ENCODE measurements around the gene RAB3IL1.
"Not testable (repeated sequence)": the region's sequence is repeated elsewhere in the genome, so short reads cannot be mapped to it uniquely, and the experiment has no call there.

The RAB3IL1 gene

DNA sequence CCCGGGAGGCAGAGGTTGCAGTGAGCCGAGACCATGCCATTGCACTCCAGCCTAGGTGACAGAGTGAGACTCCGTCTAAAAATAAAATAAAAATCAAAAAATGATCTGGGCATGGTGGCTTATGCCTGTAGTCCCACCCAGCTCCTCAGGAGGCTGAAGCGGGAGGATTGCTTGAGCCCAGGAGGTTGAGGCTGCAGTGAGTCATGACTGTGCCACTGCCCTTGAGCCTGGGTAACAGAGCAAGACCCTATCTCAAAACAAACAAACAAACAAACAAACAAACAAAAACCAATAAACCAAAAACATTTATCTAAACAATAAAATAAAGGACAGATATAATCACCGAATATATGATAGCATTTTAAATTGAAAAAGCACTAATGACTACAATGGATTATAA is 36.3 kb upstream of the RAB3IL1 start:
- DNase-seq: not testable (repeated sequence)

GRCh38 chr11:61952882-61953281 is 35.5 kb upstream of the RAB3IL1 start:
- DNase-seq: no peak

DNA sequence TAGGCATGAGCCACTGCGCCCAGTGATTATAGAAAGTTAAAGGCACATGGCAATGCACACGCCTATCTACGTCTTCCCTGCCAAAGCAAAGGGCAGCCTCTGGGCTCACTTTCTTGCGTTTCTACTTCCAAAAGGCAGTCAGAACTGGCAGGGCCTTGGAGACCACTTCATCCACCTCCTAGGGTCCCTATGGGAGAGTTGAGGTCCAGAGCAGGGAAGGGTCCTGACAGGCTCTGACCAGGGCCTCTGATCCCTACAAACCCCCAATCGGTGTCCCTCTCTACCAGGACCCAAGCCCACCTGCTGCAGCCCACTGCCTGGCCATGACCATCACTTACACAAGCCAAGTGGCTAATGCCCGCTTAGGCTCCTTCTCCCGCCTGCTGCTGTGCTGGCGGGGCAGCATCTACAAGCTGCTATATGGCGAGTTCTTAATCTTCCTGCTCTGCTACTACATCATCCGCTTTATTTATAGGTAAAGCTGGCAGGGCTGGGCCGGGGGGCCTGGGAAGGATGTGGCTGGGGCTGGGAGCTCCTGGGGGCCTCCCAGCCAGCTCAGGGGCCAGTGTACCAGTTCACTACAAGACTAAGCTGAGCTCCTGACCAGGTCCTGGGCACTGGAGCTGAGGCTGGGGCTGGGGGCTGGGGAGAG is 34.2 kb upstream of the RAB3IL1 start:
- DNase-seq: no peak

GRCh38 chr11:61950035-61950547 is 32.7 kb upstream of the RAB3IL1 start, which contains the start of gene BEST1:
Gene BEST1 (plus strand): TSS chr11:61950351. CDS start chr11:61951807, 1,456 bp downstream.
- DNase-seq: peak in 39 of 58 donors; percentile 22 to 86 (median 67)

DNA sequence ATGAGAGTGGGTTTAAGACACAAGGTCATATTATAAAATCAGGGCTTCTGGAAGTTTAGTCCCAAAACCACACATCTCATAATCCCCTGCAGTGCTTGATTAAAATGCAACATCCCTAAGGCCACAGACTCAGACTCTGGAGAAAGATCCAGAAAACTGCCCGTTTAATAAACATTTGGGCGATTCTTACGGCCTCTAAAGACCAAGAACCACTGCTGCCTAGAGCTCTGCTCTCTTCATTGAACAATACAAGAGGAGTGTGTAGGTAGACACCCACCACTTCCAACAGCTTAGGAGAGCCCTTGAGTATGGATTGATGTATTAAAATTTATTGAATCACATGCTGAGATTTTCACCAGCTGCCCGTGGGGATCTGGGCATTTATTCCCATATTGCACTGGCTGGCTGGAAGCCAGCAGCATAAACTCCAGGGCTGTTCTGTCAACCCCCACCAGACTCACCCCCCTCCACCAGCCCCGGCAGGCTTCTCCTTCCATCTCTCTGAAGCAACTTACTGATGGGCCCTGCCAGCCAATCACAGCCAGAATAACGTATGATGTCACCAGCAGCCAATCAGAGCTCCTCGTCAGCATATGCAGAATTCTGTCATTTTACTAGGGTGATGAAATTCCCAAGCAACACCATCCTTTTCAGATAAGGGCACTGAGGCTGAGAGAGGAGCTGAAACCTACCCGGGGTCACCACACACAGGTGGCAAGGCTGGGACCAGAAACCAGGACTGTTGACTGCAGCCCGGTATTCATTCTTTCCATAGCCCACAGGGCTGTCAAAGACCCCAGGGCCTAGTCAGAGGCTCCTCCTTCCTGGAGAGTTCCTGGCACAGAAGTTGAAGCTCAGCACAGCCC is 32.0 kb upstream of the RAB3IL1 start:
- peak; percentile 40 to 96 (median 89) for DNase-seq

DNA sequence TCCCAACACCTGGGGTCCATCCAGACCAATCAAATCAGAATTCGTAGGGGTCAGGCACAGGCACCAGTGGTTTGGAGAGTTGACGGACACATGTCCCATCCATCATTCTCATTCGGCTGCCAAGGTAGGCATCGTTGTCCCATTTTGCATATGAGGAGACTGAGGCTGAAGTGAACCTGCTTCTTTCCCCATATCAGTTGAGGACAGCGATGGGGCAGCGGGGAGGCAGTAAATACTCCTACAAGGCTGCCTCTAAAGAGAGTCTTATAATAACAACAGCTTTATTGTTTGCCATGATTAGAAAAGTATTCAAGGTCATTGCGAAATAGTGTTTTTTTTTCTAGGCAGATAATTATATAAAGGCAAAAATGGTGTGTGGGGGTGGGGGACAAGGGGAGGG is 31.1 kb upstream of the RAB3IL1 start:
- DNase-seq: no peak

DNA sequence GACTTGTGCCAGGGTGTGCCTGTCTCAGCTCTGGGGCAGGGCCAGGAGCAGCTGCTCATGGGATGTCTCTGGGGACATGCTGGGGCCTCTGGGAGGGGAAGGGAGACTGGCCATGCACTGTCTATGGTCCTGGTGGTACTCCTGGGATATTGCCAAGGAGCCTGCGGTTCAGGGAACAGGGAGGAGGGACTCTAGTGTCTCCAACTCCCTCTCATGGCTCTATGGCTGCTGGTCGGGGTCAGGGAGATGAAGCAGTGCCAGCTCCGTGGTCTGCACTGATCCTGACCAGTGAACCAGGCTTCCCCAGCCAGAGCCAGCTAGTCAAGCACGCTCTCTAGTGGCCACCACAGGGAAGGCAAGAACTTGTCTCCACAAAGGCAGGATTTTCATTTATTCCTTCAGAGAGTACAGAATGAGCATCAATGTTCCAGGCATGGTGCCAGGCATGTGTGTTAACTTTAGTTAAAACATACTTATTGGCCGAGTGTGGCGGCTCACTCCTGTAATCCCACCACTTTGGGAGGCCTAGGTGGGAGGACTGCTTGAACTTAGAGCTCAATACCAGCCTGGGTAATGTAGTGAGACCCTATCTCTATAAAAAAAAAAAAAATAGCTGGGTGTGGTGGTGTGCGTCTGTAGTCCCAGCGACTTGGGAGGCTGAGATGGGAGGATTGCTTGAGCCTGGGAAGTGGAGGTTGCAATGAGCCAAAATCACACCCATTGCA is 30.3 kb upstream of the RAB3IL1 start:
- peak in 53 of 58 donors; percentile 51 to 90 (median 77) for DNase-seq

GRCh38 chr11:61946894-61947293 is 29.5 kb upstream of the RAB3IL1 start:
- DNase-seq: no peak

GRCh38 chr11:61945191-61945590 is 27.8 kb upstream of the RAB3IL1 start:
- DNase-seq: no peak

DNA sequence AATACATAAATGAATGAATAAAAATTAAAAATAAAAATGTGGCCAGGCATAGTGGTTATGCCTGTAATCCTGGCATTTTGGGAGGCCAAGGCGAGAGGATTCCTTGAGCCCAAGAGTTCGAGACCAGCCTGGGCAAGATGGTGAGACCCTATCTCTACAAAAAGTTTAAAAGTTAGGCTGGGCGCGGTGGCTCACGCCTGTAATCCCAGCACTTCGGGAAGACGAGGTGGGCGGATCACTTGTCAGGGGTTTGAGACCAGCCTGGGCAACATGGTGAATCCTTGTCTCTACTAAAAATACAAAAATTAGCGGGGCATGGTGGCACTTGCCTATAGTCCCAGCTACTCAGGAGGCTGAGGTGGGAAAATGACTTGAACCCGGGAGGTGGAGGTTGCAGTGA is 23.1 kb upstream of the RAB3IL1 start:
- no peak for DNase-seq

- no peak for DNase-seq
Measured at GRCh38 chr11:61935861-61936260, 18.5 kb upstream of the RAB3IL1 start.

- DNase-seq: no peak
Measured at GRCh38 chr11:61930933-61931332, 13.6 kb upstream of the RAB3IL1 start.

DNA sequence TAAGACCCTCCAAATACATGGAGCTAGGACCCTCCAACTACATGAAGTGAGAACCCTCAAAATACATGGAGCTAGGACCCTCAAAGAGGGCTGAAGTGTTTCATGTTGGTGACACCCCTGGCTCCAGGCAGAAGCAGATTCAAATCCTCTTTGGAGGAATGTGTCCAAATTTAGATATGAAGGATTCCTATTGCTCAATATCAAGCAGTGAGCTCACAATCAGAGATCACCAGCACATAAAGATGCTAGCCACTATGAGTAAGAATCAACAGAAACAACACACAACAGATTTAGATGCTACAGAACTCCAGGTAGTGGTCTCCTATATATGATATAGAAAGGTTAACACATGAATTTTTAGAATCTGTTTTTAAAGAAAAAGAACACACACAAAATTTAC is 11.2 kb upstream of the RAB3IL1 start:
- DNase-seq: no peak

DNA sequence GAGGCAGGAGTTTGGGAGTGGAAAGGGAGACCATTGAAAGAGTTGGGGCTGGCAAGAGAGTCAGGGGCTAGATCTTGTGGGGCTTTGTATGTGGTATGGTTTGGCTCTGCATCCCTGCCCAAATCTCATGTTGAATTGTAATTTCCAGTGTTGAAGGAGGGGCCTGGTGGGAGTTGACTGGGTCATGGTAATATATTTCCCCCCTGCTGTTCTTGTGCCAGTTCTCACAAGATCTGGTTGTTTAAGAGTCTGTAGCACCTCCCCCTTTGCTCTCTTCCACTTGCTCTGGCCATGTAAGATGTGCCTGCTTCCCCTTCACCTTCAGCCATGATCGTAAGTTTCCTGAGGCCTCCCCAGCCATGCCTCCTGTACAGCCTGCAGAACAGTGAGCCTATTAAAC is 10.1 kb upstream of the RAB3IL1 start:
- no peak for DNase-seq

DNA sequence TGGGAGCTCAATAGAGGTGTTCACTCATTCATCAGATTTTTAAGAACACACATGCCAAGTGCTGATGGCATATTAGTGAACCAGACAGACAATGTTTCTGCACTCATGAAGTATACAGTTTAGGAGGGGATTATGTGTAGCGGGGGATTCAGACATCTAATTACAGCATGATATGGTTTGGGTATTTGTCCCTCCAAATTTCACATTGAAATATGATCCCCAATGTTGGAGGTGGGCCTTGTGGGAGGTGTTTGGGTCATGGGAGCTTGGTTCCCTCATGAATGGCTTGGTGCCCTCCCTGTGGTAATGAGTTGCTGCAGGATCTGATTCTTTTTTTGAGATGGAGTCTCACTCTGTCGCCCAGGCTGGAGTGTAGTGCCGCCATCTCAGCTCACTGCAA is 8.9 kb upstream of the RAB3IL1 start:
- DNase-seq: no peak

- DNase-seq: no peak
Measured at GRCh38 chr11:61925736-61926135, 8.4 kb upstream of the RAB3IL1 start.

- no peak for DNase-seq
Measured at GRCh38 chr11:61924064-61924455, 6.7 kb upstream of the RAB3IL1 start.

GRCh38 chr11:61923166-61924063 is 6.0 kb upstream of the RAB3IL1 start:
- DNase-seq: peak in 3 of 58 donors; percentile 18 to 31 (median 24)

DNA sequence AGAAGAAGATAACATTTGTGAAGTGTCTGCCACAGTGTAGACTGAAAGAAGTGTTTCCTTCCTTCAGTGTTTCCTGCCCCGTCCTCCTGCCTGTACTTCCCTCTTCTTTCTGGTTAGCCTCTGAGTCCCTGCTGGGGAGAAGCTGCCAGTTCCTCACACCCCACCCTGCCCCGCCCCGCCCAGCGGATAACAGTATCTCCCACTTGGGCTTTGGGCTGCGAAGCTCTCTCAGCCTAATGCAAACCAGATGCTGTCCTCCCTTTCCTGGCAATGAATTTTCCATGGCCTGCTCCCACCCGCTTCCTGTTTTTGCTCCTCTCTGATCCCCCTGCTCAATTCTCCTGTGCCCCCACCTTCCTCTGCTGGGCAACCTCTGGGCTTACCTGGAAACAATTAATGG is 5.2 kb upstream of the RAB3IL1 start:
- peak in 3 of 58 donors; percentile 18 to 31 (median 26) for DNase-seq

GRCh38 chr11:61921446-61921845 is 4.1 kb upstream of the RAB3IL1 start:
- no peak for DNase-seq

Data from anterior cingulate cortex (tissue), 58 donors.